Stomach (tissue), 4 donors: Measurements from ENCODE around the gene FCRL6.

Source experiments
- EP300 ChIP-seq: sonication (generic); formaldehyde crosslinking; IDR thresholded peaks from one replicate; pipeline ENCODE4 v1.6.1; 2017; ENCODE audit warnings: antibody characterized with exemption
- POLR2A ChIP-seq, 4 donors: fragments of 450-650 bp; IDR thresholded peaks; one replicate each; pipeline ENCODE4 v1.6.1; 2016; ENCODE audit warnings: antibody characterized with exemption in 4 of 4, control low read depth in 2 of 4, mild to moderate bottlenecking in 1 of 4, moderate library complexity in 1 of 4
- POLR2AphosphoS5 ChIP-seq, 3 donors: sonication (generic); formaldehyde crosslinking; IDR thresholded peaks; one replicate each; pipeline ENCODE4 v1.6.1; 2016; ENCODE audit warnings: antibody characterized with exemption in 3 of 3
- TF ChIP-seq, protein P1 (sequence below), 7 experiments: fragments of 450-650 bp in 4 of 7; fragments of 200-600 bp in 3 of 7; sonication (generic) in 3 of 7; IDR thresholded peaks; one replicate each; pipeline ENCODE4 v1.5.1; 2016 to 2019; ENCODE audit warnings: antibody characterized with exemption in 7 of 7, control low read depth in 2 of 7, mild to moderate bottlenecking in 1 of 7

DNA sequence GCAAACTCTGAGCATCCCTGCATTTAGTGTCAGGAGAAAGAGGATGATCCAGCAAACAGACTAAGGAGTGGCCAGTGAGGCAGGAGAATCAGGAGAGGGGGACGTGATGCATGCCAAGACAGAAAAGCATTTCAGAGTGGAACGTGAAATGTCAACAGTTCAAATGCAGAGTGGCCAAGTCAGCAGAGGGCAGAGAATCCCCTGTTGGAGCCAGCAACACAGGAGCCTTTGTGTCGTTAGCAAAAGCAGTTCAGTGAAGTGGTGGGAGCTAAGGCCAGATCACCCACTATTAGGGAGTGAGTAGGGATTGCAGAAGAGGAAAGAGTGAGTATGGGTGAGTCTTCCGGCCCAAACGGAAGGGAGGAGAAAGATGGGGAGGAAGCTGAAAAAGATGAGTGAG is 6.6 kb upstream of the FCRL6 start:
- TF ChIP-seq, protein P1, sequence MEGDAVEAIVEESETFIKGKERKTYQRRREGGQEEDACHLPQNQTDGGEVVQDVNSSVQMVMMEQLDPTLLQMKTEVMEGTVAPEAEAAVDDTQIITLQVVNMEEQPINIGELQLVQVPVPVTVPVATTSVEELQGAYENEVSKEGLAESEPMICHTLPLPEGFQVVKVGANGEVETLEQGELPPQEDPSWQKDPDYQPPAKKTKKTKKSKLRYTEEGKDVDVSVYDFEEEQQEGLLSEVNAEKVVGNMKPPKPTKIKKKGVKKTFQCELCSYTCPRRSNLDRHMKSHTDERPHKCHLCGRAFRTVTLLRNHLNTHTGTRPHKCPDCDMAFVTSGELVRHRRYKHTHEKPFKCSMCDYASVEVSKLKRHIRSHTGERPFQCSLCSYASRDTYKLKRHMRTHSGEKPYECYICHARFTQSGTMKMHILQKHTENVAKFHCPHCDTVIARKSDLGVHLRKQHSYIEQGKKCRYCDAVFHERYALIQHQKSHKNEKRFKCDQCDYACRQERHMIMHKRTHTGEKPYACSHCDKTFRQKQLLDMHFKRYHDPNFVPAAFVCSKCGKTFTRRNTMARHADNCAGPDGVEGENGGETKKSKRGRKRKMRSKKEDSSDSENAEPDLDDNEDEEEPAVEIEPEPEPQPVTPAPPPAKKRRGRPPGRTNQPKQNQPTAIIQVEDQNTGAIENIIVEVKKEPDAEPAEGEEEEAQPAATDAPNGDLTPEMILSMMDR (IDR thresholded peaks at IDR 0.05) = no peak
- TF ChIP-seq POLR2A (IDR thresholded peaks at IDR 0.05) (no peak), EP300 (no peak), POLR2AphosphoS5 (IDR thresholded peaks at IDR 0.05) (no peak)
